ENCODE data around the gene PAFAH1B1. TPM values are rescaled to one million over a fixed set of nuclear protein-coding genes. Genes with fewer than 3 reads are reported as not detected.

PAFAH1B1 gene
- total and polyA plus RNA-seq, 10 of the 15 experiments (the other 5 are each of a cell fraction or from before 2014, with no cell fraction given): 28.9 to 107 (median 49.1) TPM

- intact Hi-C loops (cut with micrococcal nuclease; ENCODE audit: unreplicated experiment): no loop called here
Observed at GRCh38 chr17:2610195-2611175, 17.0 kb downstream of the PAFAH1B1 start.

More at GRCh38 chr17:2610195-2611175, 17.0 kb downstream of the PAFAH1B1 start:
- no peak overlapping the region for H3K4me3 ChIP-seq
- SMC1A ChIA-PET (ENCODE audit: uncharacterized antibody, unreplicated experiment): interaction anchor here (0.9 to 1.2 kb wide), 3 partner anchors 14 to 64 kb away, joined by 3 read pairs; no protein-coding TSS in a partner anchor
- peaks cover 89% of the 10 kb centered on the region for H3K79me2 ChIP-seq (ENCODE audit: control insufficient read depth, insufficient read depth, low read length)
- H3K27me3 ChIP-seq (replicated peaks in 1 of 2; ENCODE audit: control insufficient read depth in 2 of 2, insufficient read depth in 2 of 2, low read length in 1 of 2): no peaks in the 10 kb centered on the region
- RAD21 ChIA-PET (ENCODE audit: unreplicated experiment): interaction anchor here (0.7 kb wide), 1 partner anchor 21 kb away, joined by 5 read pairs; no protein-coding TSS in a partner anchor
- H4K20me1 ChIP-seq (ENCODE audit: control insufficient read depth, insufficient read depth): peaks cover 2% of the 10 kb centered on the region; the same call in 1 of the 2 replicates
- FAIRE-seq (no peak), DNase-seq (ENCODE audit: low read depth, low spot score) (no peak), ATAC-seq (no peak)
- CTCF ChIA-PET: interaction anchor here (0.6 kb wide), 1 partner anchor 648 kb away, joined by 3 read pairs; no protein-coding TSS in a partner anchor
- no peak overlapping the region for H3K4me2 ChIP-seq (ENCODE audit: control insufficient read depth, insufficient read depth)
- 68% methylated on average over 3 of the region's 3 CpGs for WGBS (ENCODE audit: insufficient coverage, insufficient replicate concordance, low lambda C conversion rate, missing lambda C conversion rate)
- in situ Hi-C loops (cut with MboI): no loop called here
- H3K27ac ChIP-seq (ENCODE audit: control insufficient read depth, insufficient read depth): no peak overlapping the region
- BruUV-seq (replicated peaks): TSS peak; percentile 20
- TF ChIP-seq BACH1 (IDR thresholded peaks at IDR 0.05; ENCODE audit: borderline replicate concordance): no peak
- no peak for TF ChIP-seq RELA (IDR thresholded peaks at IDR 0.05; ENCODE audit: borderline replicate concordance, partially characterized antibody)
- no peak for TF ChIP-seq ZNF687 (IDR thresholded peaks at IDR 0.05)
- no peak for TF ChIP-seq TARDBP (IDR thresholded peaks at IDR 0.05; ENCODE audit: borderline replicate concordance)
- no peak for TF ChIP-seq IRF5 (IDR thresholded peaks at IDR 0.05; ENCODE audit: borderline replicate concordance)
- TF ChIP-seq STAT1 (conservative IDR thresholded peaks at IDR 0.05): no peak
- TF ChIP-seq ZNF384 (IDR thresholded peaks at IDR 0.05; ENCODE audit: borderline replicate concordance, low read depth, low read length): no peak
- TF ChIP-seq ZNF217 (IDR thresholded peaks at IDR 0.05): no peak
- TF ChIP-seq GABPA (IDR thresholded peaks at IDR 0.05; ENCODE audit: low read depth): no peak
- H2AFZ ChIP-seq (ENCODE audit: control insufficient read depth, low read depth, low read length): no peak overlapping the region
- peaks cover 9 to 10% of the 10 kb centered on the region in 2 experiments for H3K36me3 ChIP-seq (ENCODE audit: control insufficient read depth in 2 of 2, insufficient read depth in 2 of 2, low read length in 1 of 2)
- no peak overlapping the region for H3K9ac ChIP-seq (ENCODE audit: control insufficient read depth, insufficient read depth, low read length)
- H3K9me3 ChIP-seq (replicated peaks; ENCODE audit: control insufficient read depth, insufficient read depth, low read length): no peaks in the 10 kb centered on the region
- no peaks in the 10 kb centered on the region for H3K4me1 ChIP-seq (ENCODE audit: control insufficient read depth, insufficient read depth, low read length)
- POLR2A ChIA-PET: interaction anchor here (0.6 kb wide), 1 partner anchor 771 kb away, joined by 3 read pairs; no protein-coding TSS in a partner anchor
